Vagina (tissue), 2 donors: Measurements from ENCODE around the gene GPAT2.
"Not testable (repeated sequence)": the region's sequence is repeated elsewhere in the genome, so short reads cannot be mapped to it uniquely, and the experiment has no call there.

ENCODE experiments used
- POLR2A ChIP-seq, 2 donors: fragments of 450-650 bp; IDR thresholded peaks; one replicate each; pipeline ENCODE4 v1.6.1; 2017; ENCODE audit warnings: antibody characterized with exemption in 2 of 2, mild to moderate bottlenecking in 2 of 2, moderate library complexity in 2 of 2
- TF ChIP-seq, protein P1 (sequence below), 3 experiments: fragments of 450-650 bp in 2 of 3; fragments of 200-600 bp in 1 of 3; sonication (generic) in 1 of 3; IDR thresholded peaks; one replicate each; pipeline ENCODE4 v1.5.1; 2017 to 2019; ENCODE audit warnings: antibody characterized with exemption in 3 of 3, mild to moderate bottlenecking in 2 of 3, moderate library complexity in 2 of 3

DNA sequence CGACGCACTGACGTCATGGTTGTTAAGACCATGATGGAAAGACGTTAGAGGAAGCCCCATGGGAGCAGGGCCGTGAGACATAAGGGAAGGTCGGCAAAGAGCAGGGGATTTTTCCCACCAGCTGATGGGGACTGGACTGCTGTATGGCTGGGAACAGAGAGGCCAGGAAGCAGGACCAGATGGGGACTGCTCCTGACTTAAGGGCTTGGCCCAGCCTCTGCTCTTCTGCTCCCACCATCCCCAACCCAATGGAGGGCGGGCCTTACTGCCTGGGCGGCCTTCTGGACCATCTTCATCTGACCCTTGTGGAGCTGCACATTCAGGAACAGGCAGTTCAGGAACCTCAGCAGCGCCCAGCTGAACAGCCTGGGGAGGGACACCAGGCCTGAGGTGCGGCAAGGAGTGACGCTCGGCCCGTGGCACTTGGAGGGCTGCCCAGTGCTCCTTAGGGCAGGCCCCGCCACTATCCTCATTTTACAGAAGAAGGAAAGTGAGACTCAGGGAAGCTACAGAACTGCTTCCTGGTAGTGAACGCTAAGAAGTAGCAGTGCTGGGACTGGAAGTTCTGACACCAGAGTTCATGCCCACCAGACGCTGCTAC is 6.9 kb downstream of the GPAT2 start:
- TF ChIP-seq, protein P1, sequence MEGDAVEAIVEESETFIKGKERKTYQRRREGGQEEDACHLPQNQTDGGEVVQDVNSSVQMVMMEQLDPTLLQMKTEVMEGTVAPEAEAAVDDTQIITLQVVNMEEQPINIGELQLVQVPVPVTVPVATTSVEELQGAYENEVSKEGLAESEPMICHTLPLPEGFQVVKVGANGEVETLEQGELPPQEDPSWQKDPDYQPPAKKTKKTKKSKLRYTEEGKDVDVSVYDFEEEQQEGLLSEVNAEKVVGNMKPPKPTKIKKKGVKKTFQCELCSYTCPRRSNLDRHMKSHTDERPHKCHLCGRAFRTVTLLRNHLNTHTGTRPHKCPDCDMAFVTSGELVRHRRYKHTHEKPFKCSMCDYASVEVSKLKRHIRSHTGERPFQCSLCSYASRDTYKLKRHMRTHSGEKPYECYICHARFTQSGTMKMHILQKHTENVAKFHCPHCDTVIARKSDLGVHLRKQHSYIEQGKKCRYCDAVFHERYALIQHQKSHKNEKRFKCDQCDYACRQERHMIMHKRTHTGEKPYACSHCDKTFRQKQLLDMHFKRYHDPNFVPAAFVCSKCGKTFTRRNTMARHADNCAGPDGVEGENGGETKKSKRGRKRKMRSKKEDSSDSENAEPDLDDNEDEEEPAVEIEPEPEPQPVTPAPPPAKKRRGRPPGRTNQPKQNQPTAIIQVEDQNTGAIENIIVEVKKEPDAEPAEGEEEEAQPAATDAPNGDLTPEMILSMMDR (IDR thresholded peaks at IDR 0.05), result not testable (repeated sequence)
- TF ChIP-seq POLR2A (IDR thresholded peaks at IDR 0.05), result not testable (repeated sequence)
